RKO (cell line): Measurements from ENCODE around the gene MTX1.
"Not testable (repeated sequence)": the region's sequence is repeated elsewhere in the genome, so short reads cannot be mapped to it uniquely, and the experiment has no call there.

Source experiments
- DNase-seq: peaks from one replicate; pipeline ENCODE4 v3.0.0-alpha.2; 2016; ENCODE audit warnings: low spot score

MTX1 gene

GRCh38 chr1:155236451-155236850, 28.0 kb downstream of the MTX1 start:
- DNase-seq, result no peak

- DNase-seq, result peak; percentile 87
These were observed 32.7 kb downstream of the MTX1 start for GRCh38 chr1:155241069-155241679.

GRCh38 chr1:155241841-155242264, 33.4 kb downstream of the MTX1 start:
- peak; percentile 54 for DNase-seq

- no peak for DNase-seq
These were observed 34.4 kb downstream of the MTX1 start for GRCh38 chr1:155242805-155243358.

GRCh38 chr1:155244368-155245162, 36.1 kb downstream of the MTX1 start:
- peak; percentile 99 for DNase-seq

- no peak for DNase-seq
These were observed 36.6 kb downstream of the MTX1 start for GRCh38 chr1:155245163-155245524.

GRCh38 chr1:155246796-155247195, 38.3 kb downstream of the MTX1 start:
- not testable (repeated sequence) for DNase-seq

GRCh38 chr1:155247667-155248553, 39.4 kb downstream of the MTX1 start:
- DNase-seq, result no peak

GRCh38 chr1:155250246-155250632, 41.7 kb downstream of the MTX1 start:
- no peak for DNase-seq

- DNase-seq, result peak; percentile 90
These were observed 42.3 kb downstream of the MTX1 start for GRCh38 chr1:155250633-155251449.

- no peak for DNase-seq
These were observed 43.1 kb downstream of the MTX1 start for GRCh38 chr1:155251566-155251965.

- DNase-seq, result no peak
These were observed 44.7 kb downstream of the MTX1 start for GRCh38 chr1:155253208-155253607.

- DNase-seq, result peak; percentile 82
These were observed 45.3 kb downstream of the MTX1 start for GRCh38 chr1:155253797-155254196.

- peak; percentile 45 for DNase-seq
These were observed 45.8 kb downstream of the MTX1 start for GRCh38 chr1:155254228-155254713.

GRCh38 chr1:155254714-155255242, 46.3 kb downstream of the MTX1 start:
- DNase-seq, result no peak

- DNase-seq, result peak; percentile 74
These were observed 46.9 kb downstream of the MTX1 start, which contains the start of gene ENTREP3 for GRCh38 chr1:155255243-155256007. Gene ENTREP3 (minus strand): TSS chr1:155255483. CDS start chr1:155254877, 606 bp downstream.

- DNase-seq, result no peak
These were observed 47.8 kb downstream of the MTX1 start for GRCh38 chr1:155256058-155256852.

- no peak for DNase-seq
These were observed 51.8 kb downstream of the MTX1 start for GRCh38 chr1:155260276-155260675.

GRCh38 chr1:155261493-155261851, 53.0 kb downstream of the MTX1 start:
- peak; percentile 66 for DNase-seq
